GM06990 (cell line): ENCODE data around the gene TRAPPC6A.
A peak's percentile ranks its signal among the peaks of the same experiment; 100 is the strongest.

Experiments
- DNase-seq: peaks from one replicate; pipeline ENCODE4 v3.0.0-alpha.2; 2011; ENCODE audit not compliant: insufficient read length; ENCODE audit errors: extremely low read depth
- H3K27me3 ChIP-seq: replicated peaks from 2 replicates; pipeline ENCODE4 v1.6.0; 2011; ENCODE audit warnings: low read length; ENCODE audit not compliant: control insufficient read depth, insufficient read depth
- H3K36me3 ChIP-seq: 2 replicates; pipeline ENCODE4 v1.5.1; 2011; ENCODE audit warnings: low read length; ENCODE audit not compliant: control insufficient read depth, insufficient read depth
- H3K4me3 ChIP-seq: replicated peaks from 2 replicates; pipeline ENCODE4 v1.5.1; 2011; ENCODE audit warnings: low read depth, mild to moderate bottlenecking, control low read depth, low read length
- CTCF ChIP-seq: IDR thresholded peaks from 2 replicates; pipeline ENCODE4 v1.5.1; 2011; ENCODE audit warnings: low read length, control low read depth, mild to moderate bottlenecking, inconsistent platforms; ENCODE audit not compliant: insufficient read depth, poor library complexity, severe bottlenecking

The TRAPPC6A gene

GRCh38 chr19:45195764-45196163, 17.7 kb upstream of the TRAPPC6A start:
- H3K36me3 ChIP-seq, result no peaks in the 10 kb centered on the region
- no peak for TF ChIP-seq CTCF
- H3K27me3 ChIP-seq, result no peaks in the 10 kb centered on the region; the same call in 1 of the 2 replicates
- no peak for DNase-seq
- no peak overlapping the region for H3K4me3 ChIP-seq

- no peak for DNase-seq
- no peaks in the 10 kb centered on the region for H3K27me3 ChIP-seq
- H3K4me3 ChIP-seq, result no peak overlapping the region
- no peaks in the 10 kb centered on the region for H3K36me3 ChIP-seq
- TF ChIP-seq CTCF, result no peak
These were observed 13.3 kb upstream of the TRAPPC6A start for GRCh38 chr19:45191375-45191774.

GRCh38 chr19:45189971-45190370, 11.9 kb upstream of the TRAPPC6A start:
- no peak for TF ChIP-seq CTCF

GRCh38 chr19:45187421-45188100, 9.5 kb upstream of the TRAPPC6A start:
- DNase-seq, result peak; percentile 26
- TF ChIP-seq CTCF, result peak; percentile 74

More at GRCh38 chr19:45189971-45190370, 11.9 kb upstream of the TRAPPC6A start:
- Histone ChIP-seq H3K36me3 (no peaks in the 10 kb centered on the region), H3K27me3 (no peaks in the 10 kb centered on the region), H3K4me3 (no peak overlapping the region)
- DNase-seq, result no peak

GRCh38 chr19:45186509-45187334, 8.7 kb upstream of the TRAPPC6A start:
- no peak for DNase-seq
- no peaks in the 10 kb centered on the region for H3K36me3 ChIP-seq
- H3K4me3 ChIP-seq, result no peak overlapping the region
- no peak for TF ChIP-seq CTCF
- H3K27me3 ChIP-seq, result no peaks in the 10 kb centered on the region

More at GRCh38 chr19:45187421-45188100, 9.5 kb upstream of the TRAPPC6A start:
- no peaks in the 10 kb centered on the region for H3K27me3 ChIP-seq
- no peaks in the 10 kb centered on the region for H3K36me3 ChIP-seq
- no peak overlapping the region for H3K4me3 ChIP-seq
